Measurements from ENCODE around the gene SEC14L2.

SEC14L2 gene

DNA sequence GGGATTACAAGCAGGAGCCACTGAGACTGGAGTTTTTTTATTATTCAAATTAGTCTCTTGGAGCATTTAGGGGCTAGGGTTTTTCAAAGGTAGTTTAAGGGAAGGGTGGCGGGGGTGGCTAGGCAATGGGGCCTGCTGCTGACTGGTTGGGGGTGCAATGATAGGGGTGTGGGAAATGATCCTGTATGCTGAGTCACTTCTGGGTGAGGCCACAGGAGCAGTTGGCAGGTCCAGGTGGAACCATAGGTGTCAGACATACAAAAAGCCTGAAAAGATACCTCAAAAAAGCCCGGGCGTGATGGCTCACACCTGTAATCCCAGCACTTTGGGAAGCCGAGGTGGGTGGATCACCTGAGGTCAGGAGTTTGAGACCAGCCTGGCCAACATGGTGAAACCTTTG is 42.4 kb downstream of the SEC14L2 start:
- H3K79me2 ChIP-seq (ENCODE audit: low read length): no peaks in the 10 kb centered on the region
- peaks cover 18% of the 10 kb centered on the region for H3K36me3 ChIP-seq (replicated peaks; ENCODE audit: low read depth, low read length)
- H3K27ac ChIP-seq (ENCODE audit: low read length): no peak overlapping the region

DNA sequence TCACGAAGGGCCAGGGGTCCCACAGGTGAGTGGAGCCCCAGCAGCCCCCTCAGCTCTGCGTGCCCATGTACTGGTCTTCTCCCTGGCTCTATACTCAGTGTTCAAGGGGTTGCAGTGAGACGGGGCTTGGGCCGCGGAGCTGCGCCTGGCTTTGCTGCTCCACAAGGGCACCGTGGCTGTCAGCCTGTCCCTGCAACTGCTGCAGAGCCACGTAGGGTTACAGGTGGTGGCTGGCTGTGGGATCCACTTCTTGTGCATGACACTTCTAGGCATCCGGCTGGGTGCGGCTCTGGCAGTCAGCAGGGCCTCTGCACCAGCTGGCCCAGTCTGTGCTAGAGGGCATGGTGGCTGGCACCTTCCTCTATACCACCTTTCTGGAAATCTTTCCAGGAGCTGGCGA is 43.0 kb downstream of the SEC14L2 start:
- H3K36me3 ChIP-seq (replicated peaks; ENCODE audit: low read depth, low read length): peaks cover 13% of the 10 kb centered on the region
- no peak for TF ChIP-seq EZH2phosphoT487 (IDR thresholded peaks at IDR 0.05; ENCODE audit: low read depth)
- TF ChIP-seq, protein P1, sequence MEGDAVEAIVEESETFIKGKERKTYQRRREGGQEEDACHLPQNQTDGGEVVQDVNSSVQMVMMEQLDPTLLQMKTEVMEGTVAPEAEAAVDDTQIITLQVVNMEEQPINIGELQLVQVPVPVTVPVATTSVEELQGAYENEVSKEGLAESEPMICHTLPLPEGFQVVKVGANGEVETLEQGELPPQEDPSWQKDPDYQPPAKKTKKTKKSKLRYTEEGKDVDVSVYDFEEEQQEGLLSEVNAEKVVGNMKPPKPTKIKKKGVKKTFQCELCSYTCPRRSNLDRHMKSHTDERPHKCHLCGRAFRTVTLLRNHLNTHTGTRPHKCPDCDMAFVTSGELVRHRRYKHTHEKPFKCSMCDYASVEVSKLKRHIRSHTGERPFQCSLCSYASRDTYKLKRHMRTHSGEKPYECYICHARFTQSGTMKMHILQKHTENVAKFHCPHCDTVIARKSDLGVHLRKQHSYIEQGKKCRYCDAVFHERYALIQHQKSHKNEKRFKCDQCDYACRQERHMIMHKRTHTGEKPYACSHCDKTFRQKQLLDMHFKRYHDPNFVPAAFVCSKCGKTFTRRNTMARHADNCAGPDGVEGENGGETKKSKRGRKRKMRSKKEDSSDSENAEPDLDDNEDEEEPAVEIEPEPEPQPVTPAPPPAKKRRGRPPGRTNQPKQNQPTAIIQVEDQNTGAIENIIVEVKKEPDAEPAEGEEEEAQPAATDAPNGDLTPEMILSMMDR (IDR thresholded peaks at IDR 0.05; ENCODE audit: low read depth, low read length): no peak
- no peak overlapping the region for H3K4me3 ChIP-seq (ENCODE audit: low read length)
- no peaks in the 10 kb centered on the region for H3K79me2 ChIP-seq (ENCODE audit: low read length)
- no peak overlapping the region for H2AFZ ChIP-seq (ENCODE audit: low read depth, low read length)
- peaks cover 25% of the 10 kb centered on the region for H3K4me1 ChIP-seq (ENCODE audit: low read length)
- H3K27ac ChIP-seq (ENCODE audit: low read length): no peak overlapping the region
- no peak overlapping the region for H3K4me2 ChIP-seq (ENCODE audit: low read length)
- H3K9ac ChIP-seq (ENCODE audit: low read length): no peak overlapping the region
- no peaks in the 10 kb centered on the region for H4K20me1 ChIP-seq (ENCODE audit: insufficient read depth, low read length)
- H3K9me3 ChIP-seq (ENCODE audit: insufficient read depth, low read length): no peaks in the 10 kb centered on the region
- no peaks in the 10 kb centered on the region for H3K27me3 ChIP-seq (ENCODE audit: low read depth, low read length)

More for the DNA sequence above, 42.4 kb downstream of the SEC14L2 start:
- Histone ChIP-seq H3K9ac (ENCODE audit: low read length) (no peak overlapping the region), H3K4me3 (ENCODE audit: low read length) (no peak overlapping the region), H4K20me1 (ENCODE audit: insufficient read depth, low read length) (no peaks in the 10 kb centered on the region), H3K4me1 (ENCODE audit: low read length) (peaks cover 24% of the 10 kb centered on the region), H3K4me2 (ENCODE audit: low read length) (no peak overlapping the region), H2AFZ (ENCODE audit: low read depth, low read length) (no peak overlapping the region), H3K27me3 (ENCODE audit: low read depth, low read length) (no peaks in the 10 kb centered on the region), H3K9me3 (ENCODE audit: insufficient read depth, low read length) (no peaks in the 10 kb centered on the region)
- TF ChIP-seq, protein P1 (IDR thresholded peaks at IDR 0.05; ENCODE audit: low read depth, low read length): no peak

DNA sequence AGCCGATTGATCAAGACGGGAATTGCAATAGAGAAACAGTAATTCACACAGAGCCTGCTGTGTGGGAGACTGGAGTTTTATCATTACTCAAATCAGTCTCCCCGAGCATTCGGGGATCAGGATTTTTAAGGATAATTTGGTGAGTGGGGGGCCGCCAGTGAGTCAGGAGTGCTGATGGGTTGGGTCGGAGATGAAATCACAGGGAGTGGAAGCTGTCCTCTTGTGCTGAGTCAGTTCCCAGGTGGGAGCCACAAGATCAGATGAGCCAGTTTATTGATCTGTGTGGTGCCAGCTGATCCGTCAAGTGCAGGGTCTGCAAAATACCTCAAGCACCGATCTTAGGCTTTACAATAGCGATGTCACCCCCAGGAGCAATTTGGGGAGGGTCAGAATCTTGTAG is 44.3 kb downstream of the SEC14L2 start:
- Histone ChIP-seq H3K27me3 (ENCODE audit: low read depth, low read length) (no peaks in the 10 kb centered on the region), H2AFZ (ENCODE audit: low read depth, low read length) (no peak overlapping the region), H3K9ac (ENCODE audit: low read length) (no peak overlapping the region), H3K4me1 (ENCODE audit: low read length) (peaks cover 21% of the 10 kb centered on the region), H3K27ac (ENCODE audit: low read length) (no peak overlapping the region), H3K9me3 (ENCODE audit: insufficient read depth, low read length) (no peaks in the 10 kb centered on the region), H3K79me2 (ENCODE audit: low read length) (no peaks in the 10 kb centered on the region), H4K20me1 (ENCODE audit: insufficient read depth, low read length) (no peaks in the 10 kb centered on the region), H3K4me3 (ENCODE audit: low read length) (no peak overlapping the region), H3K36me3 (replicated peaks; ENCODE audit: low read depth, low read length) (peaks cover 2% of the 10 kb centered on the region), H3K4me2 (ENCODE audit: low read length) (no peak overlapping the region)
- no peak for TF ChIP-seq EZH2phosphoT487 (IDR thresholded peaks at IDR 0.05; ENCODE audit: low read depth)
- TF ChIP-seq, protein P1 (IDR thresholded peaks at IDR 0.05; ENCODE audit: low read depth, low read length): no peak

DNA sequence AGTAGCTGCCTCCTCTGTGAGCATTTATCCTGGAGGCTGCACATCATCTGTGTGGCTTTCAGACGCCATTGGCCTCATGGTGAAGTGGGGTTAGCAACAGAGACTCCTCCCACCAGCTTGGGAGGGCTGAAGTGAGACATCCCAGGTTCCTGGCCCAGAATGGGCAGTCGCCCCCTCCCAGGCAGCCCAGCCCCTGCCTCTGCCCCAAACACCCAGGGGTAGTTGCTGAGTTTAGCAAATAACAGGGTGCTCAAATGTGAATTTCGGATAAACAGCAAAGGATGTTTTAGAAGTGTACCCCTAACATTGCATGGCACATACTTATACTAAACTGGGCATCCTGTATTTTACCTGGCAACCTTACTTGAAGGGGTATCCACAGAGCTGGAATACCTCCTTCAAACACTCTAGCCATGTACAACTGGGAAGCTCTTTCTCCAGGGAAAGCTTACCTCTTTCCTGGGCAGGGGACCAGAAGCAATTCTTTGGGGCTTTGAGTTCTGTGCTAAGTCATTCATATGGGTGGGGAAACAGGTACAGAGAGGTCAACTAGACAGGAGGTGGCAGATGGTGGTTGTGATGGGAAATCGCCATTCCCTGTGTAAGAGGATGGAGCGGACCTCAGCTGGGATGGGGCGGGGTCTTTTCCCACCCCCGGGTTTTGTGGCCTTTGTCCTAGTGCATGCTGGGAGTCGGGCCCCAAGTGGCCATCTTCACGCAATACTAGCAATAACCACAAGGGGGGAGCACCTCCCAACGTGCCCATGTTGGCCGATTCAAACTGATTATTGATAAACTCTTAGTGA is 48.0 kb downstream of the SEC14L2 start:
- Histone ChIP-seq H3K9me3 (ENCODE audit: insufficient read depth, low read length) (no peaks in the 10 kb centered on the region), H4K20me1 (ENCODE audit: insufficient read depth, low read length) (no peaks in the 10 kb centered on the region), H3K9ac (ENCODE audit: low read length) (peak overlapping the region; percentile 57), H3K27me3 (ENCODE audit: low read depth, low read length) (no peaks in the 10 kb centered on the region), H3K4me1 (ENCODE audit: low read length) (peaks cover 21% of the 10 kb centered on the region), H3K4me2 (ENCODE audit: low read length) (peak overlapping the region; percentile 80), H3K4me3 (ENCODE audit: low read length) (peak overlapping the region; percentile 65), H2AFZ (ENCODE audit: low read depth, low read length) (peak overlapping the region; percentile 99), H3K36me3 (replicated peaks; ENCODE audit: low read depth, low read length) (no peaks in the 10 kb centered on the region), H3K79me2 (ENCODE audit: low read length) (no peaks in the 10 kb centered on the region), H3K27ac (ENCODE audit: low read length) (peak overlapping the region; percentile 2; the same call in 1 of the 2 replicates)
- no peak for TF ChIP-seq EZH2phosphoT487 (IDR thresholded peaks at IDR 0.05; ENCODE audit: low read depth)
- TF ChIP-seq, protein P1 (IDR thresholded peaks at IDR 0.05; ENCODE audit: low read depth, low read length): peak; percentile 87

Data from OCI-LY3 (cell line).